ENCODE data around the gene CPB1.

DNA sequence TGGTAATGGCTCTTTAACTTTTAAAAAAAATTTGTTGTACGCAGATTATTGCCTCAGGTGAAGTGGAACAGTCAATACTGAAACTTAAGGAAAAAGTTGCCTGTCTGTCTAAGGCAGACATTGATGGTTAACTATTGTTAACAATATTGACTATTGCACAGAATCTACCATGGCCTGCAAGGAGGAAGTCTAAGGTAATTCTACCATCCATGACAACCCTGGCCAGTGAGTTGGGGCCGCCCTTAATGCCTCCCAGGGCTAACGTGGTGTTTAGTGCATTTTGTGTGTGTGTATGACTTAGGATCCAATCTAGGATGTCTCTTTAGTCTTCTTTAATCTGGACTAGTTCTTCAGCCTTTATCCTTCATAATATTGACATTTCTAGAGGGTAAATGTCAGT, 2.1 kb upstream of the CPB1 start:
- TF ChIP-seq ZNF274 (IDR thresholded peaks at IDR 0.05; ENCODE audit: insufficient read depth, insufficient read length) (no peak), CTCF (IDR thresholded peaks at IDR 0.05 in 2 of 3, conservative IDR thresholded peaks at IDR 0.05 in 1 of 3; ENCODE audit: control insufficient read depth in 2 of 3, extremely low read depth in 1 of 3, insufficient read depth in 1 of 3, low read depth in 3 of 3, low read length in 3 of 3) (no peak), ATF7 (IDR thresholded peaks at IDR 0.05; ENCODE audit: low read depth) (no peak), CHD2 (IDR thresholded peaks at IDR 0.05; ENCODE audit: borderline replicate concordance, low read depth, low read length) (no peak), ZNF622 (IDR thresholded peaks at IDR 0.05) (no peak), ETV6 (conservative IDR thresholded peaks at IDR 0.05 in 1 of 2, IDR thresholded peaks at IDR 0.05 in 1 of 2; ENCODE audit: borderline replicate concordance in 1 of 2, low read depth in 1 of 2) (no peak), NBN (IDR thresholded peaks at IDR 0.05) (no peak), POLR2A (IDR thresholded peaks at IDR 0.05; ENCODE audit: low read depth, low read length) (no peak), GABPA (IDR thresholded peaks at IDR 0.05; ENCODE audit: low read depth) (no peak), EZH2 (IDR thresholded peaks at IDR 0.05; ENCODE audit: borderline replicate concordance, control insufficient read depth, low read depth, low read length) (no peak)
- TF ChIP-seq, protein P1, sequence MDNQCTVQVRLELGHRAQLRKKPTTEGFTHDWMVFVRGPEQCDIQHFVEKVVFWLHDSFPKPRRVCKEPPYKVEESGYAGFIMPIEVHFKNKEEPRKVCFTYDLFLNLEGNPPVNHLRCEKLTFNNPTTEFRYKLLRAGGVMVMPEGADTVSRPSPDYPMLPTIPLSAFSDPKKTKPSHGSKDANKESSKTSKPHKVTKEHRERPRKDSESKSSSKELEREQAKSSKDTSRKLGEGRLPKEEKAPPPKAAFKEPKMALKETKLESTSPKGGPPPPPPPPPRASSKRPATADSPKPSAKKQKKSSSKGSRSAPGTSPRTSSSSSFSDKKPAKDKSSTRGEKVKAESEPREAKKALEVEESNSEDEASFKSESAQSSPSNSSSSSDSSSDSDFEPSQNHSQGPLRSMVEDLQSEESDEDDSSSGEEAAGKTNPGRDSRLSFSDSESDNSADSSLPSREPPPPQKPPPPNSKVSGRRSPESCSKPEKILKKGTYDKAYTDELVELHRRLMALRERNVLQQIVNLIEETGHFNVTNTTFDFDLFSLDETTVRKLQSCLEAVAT (IDR thresholded peaks at IDR 0.05) = no peak
